Regular cardiac myocyte (primary cell): ENCODE results near the gene TYW1. TPM values are rescaled to one million over a fixed set of nuclear protein-coding genes. Genes with fewer than 3 reads are reported as not detected.

ENCODE experiments used
- total RNA-seq: library from RNA; depleted of rRNA; stranded (reverse); fragments of >200 nt; gene quantifications from 2 replicates; pipeline ENCODE4 v1.2.3, GENCODE V29; 2014

Gene TYW1, protein sequence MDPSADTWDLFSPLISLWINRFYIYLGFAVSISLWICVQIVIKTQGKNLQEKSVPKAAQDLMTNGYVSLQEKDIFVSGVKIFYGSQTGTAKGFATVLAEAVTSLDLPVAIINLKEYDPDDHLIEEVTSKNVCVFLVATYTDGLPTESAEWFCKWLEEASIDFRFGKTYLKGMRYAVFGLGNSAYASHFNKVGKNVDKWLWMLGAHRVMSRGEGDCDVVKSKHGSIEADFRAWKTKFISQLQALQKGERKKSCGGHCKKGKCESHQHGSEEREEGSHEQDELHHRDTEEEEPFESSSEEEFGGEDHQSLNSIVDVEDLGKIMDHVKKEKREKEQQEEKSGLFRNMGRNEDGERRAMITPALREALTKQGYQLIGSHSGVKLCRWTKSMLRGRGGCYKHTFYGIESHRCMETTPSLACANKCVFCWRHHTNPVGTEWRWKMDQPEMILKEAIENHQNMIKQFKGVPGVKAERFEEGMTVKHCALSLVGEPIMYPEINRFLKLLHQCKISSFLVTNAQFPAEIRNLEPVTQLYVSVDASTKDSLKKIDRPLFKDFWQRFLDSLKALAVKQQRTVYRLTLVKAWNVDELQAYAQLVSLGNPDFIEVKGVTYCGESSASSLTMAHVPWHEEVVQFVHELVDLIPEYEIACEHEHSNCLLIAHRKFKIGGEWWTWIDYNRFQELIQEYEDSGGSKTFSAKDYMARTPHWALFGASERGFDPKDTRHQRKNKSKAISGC
- total RNA-seq: 15.8 and 27.2 TPM in 2 replicates

DNA sequence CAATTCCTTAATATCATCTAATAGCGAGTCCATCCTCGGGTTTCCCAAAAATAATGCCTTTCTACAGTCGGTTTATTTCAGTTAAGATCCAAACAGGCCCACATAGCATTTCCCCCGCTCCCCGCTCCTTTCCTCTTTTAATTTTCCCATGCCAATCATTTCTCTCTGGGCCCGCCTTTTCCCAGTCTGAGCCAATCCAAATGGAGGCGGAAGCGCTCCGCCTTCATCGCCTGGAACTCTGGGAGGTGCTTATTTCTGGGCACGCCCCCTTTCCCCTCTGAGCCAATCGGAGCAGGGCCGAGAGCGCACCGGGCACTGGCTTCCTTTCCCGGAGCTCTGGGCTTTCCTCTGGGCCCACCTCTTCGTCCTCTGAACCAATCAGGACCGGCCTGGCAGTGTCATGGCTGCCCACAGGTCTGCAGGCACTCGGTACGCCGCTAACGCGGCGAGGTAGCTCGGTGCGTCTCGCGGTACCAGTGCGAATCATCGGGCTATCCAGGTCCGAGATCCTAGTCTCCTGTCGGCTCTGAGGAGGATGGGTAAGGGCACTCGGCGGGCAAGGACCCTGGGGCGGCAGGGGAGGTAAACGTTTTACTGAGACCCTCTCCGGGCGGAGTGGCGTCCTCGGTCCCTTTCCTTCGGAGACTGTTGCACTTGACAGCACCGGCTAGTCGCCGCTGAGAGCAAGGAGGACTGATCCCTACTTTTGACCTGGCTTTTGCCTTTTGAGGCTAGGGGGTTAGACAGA lies at the start of gene TYW1:
Gene TYW1, plus strand, starts transcription at position 390 of the 748 bp plus-strand sequence. Its CDS starts 146 bp downstream, at position 536.

DNA sequence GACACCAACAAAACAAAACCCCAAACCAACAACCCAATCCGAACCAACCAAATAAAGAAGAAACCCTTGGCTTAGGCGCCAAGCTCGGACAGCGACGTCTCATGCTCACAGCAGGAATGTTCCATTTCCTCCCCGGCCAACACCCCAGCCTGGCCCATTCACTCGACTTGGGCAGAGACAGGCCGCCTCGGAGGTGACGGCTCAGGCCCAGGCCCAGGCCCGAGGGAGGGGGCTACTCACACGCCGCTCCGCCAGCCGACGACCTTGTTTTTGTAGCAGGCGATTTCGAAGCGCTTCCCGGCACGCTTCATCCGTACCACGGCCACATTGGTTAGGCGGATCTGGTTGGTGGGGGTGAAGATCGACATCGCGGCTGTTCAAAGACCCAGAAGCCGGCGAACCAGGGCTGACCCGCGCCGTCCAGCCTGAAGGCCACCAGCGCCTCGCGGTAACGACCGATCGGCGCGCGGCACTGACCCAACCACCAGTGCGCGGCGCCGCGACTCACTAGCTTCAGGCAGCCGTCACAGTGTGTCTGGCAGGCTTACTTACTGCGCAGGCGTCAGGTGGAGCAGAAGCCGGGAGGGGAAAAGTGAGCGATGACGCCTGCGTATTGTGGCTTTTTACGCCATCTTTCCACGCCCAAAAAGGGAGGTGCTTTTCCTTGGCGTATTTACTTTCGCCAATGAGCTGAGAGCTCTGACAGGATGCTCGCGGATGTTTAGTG lies 1.4 kb upstream of the TYW1 start, which contains the start of gene SBDS:
Gene SBDS, minus strand, starts transcription at position 537 of the 727 bp plus-strand sequence. Its CDS starts 169 bp downstream, at position 368.

Other genes with a start within 250 kb of the TYW1 start
- gene TMEM248, start 75.6 kb upstream of the TYW1 start, total RNA-seq: 79.6 and 104 TPM in 2 replicates
- gene SBDS, start 1.2 kb upstream of the TYW1 start, total RNA-seq: 110 and 158 TPM in 2 replicates